IPS-18a (cell line): Measurements from ENCODE around the gene LRP4.

Experiments
- H3K27ac ChIP-seq: one replicate; pipeline ENCODE4 v1.5.1; 2013; ENCODE audit warnings: low read length
- H3K27me3 ChIP-seq: one replicate; pipeline ENCODE4 v1.6.1; 2013; ENCODE audit warnings: mild to moderate bottlenecking, low read length; ENCODE audit not compliant: control insufficient read depth, insufficient read depth
- H3K36me3 ChIP-seq: one replicate; pipeline ENCODE4 v1.6.1; 2013; ENCODE audit warnings: low read depth, low read length; ENCODE audit not compliant: control insufficient read depth
- H3K4me1 ChIP-seq: one replicate; pipeline ENCODE4 v1.6.1; 2013; ENCODE audit warnings: low read depth, low read length; ENCODE audit not compliant: control insufficient read depth
- H3K4me3 ChIP-seq: one replicate; pipeline ENCODE4 v1.5.1; 2013; ENCODE audit warnings: low read length
- H3K9ac ChIP-seq: one replicate; pipeline ENCODE4 v1.6.1; 2013; ENCODE audit warnings: mild to moderate bottlenecking, low read length, moderate library complexity
- H3K9me3 ChIP-seq: one replicate; pipeline ENCODE4 v1.6.1; 2013; ENCODE audit warnings: low read depth, low read length; ENCODE audit not compliant: control insufficient read depth

Gene LRP4

GRCh38 chr11:46858920-46859546, 59.3 kb downstream of the LRP4 start:
- Histone ChIP-seq H3K4me1 (no peaks in the 10 kb centered on the region), H3K36me3 (peaks cover 38% of the 10 kb centered on the region)

GRCh38 chr11:46857666-46858065, 60.7 kb downstream of the LRP4 start:
- Histone ChIP-seq H3K36me3 (peaks cover 27% of the 10 kb centered on the region), H3K9ac (no peak overlapping the region), H3K4me1 (no peaks in the 10 kb centered on the region), H3K9me3 (no peaks in the 10 kb centered on the region), H3K4me3 (no peak overlapping the region), H3K27me3 (peaks cover 16% of the 10 kb centered on the region), H3K27ac (no peak overlapping the region)

More at GRCh38 chr11:46858920-46859546, 59.3 kb downstream of the LRP4 start:
- H3K27ac ChIP-seq: no peak overlapping the region
- H3K9me3 ChIP-seq: no peaks in the 10 kb centered on the region
- no peak overlapping the region for H3K4me3 ChIP-seq
- H3K9ac ChIP-seq: no peak overlapping the region
- peaks cover 4% of the 10 kb centered on the region for H3K27me3 ChIP-seq

GRCh38 chr11:46856605-46857343, 61.6 kb downstream of the LRP4 start:
- H3K36me3 ChIP-seq: peaks cover 20% of the 10 kb centered on the region
- H3K9ac ChIP-seq: no peak overlapping the region
- peaks cover 25% of the 10 kb centered on the region for H3K27me3 ChIP-seq
- no peak overlapping the region for H3K4me3 ChIP-seq
- H3K4me1 ChIP-seq: no peaks in the 10 kb centered on the region
- no peak overlapping the region for H3K27ac ChIP-seq
- no peaks in the 10 kb centered on the region for H3K9me3 ChIP-seq

- Histone ChIP-seq H3K27me3 (peaks cover 34% of the 10 kb centered on the region), H3K4me1 (peaks cover 6% of the 10 kb centered on the region), H3K36me3 (peaks cover 20% of the 10 kb centered on the region), H3K4me3 (no peak overlapping the region), H3K9me3 (no peaks in the 10 kb centered on the region), H3K9ac (no peak overlapping the region), H3K27ac (no peak overlapping the region)
Measured at GRCh38 chr11:46855863-46856262, 62.5 kb downstream of the LRP4 start.

GRCh38 chr11:46855167-46855566, 63.2 kb downstream of the LRP4 start:
- Histone ChIP-seq H3K27ac (no peak overlapping the region), H3K4me1 (peaks cover 13% of the 10 kb centered on the region), H3K36me3 (peaks cover 14% of the 10 kb centered on the region), H3K4me3 (no peak overlapping the region), H3K9ac (no peak overlapping the region), H3K9me3 (no peaks in the 10 kb centered on the region), H3K27me3 (peaks cover 41% of the 10 kb centered on the region)

GRCh38 chr11:46850829-46851380, 67.4 kb downstream of the LRP4 start:
- Histone ChIP-seq H3K9ac (no peak overlapping the region), H3K27me3 (peaks cover 79% of the 10 kb centered on the region), H3K27ac (no peak overlapping the region), H3K36me3 (no peaks in the 10 kb centered on the region), H3K4me3 (peak overlapping the region; percentile 36), H3K4me1 (peaks cover 19% of the 10 kb centered on the region), H3K9me3 (no peaks in the 10 kb centered on the region)

- H3K27ac ChIP-seq: no peak overlapping the region
- no peak overlapping the region for H3K9ac ChIP-seq
- H3K27me3 ChIP-seq: peaks cover 79% of the 10 kb centered on the region
- H3K36me3 ChIP-seq: no peaks in the 10 kb centered on the region
- H3K9me3 ChIP-seq: no peaks in the 10 kb centered on the region
- H3K4me3 ChIP-seq: no peak overlapping the region
- H3K4me1 ChIP-seq: peaks cover 22% of the 10 kb centered on the region
Measured at GRCh38 chr11:46849631-46850030, 68.7 kb downstream of the LRP4 start.

- Histone ChIP-seq H3K4me1 (peaks cover 22% of the 10 kb centered on the region), H3K36me3 (peaks cover 3% of the 10 kb centered on the region), H3K27me3 (peaks cover 50% of the 10 kb centered on the region), H3K9ac (peak overlapping the region; percentile 77), H3K27ac (no peak overlapping the region), H3K4me3 (peak overlapping the region; percentile 89), H3K9me3 (no peaks in the 10 kb centered on the region)
Measured at GRCh38 chr11:46846510-46846830, 71.9 kb downstream of the LRP4 start.

GRCh38 chr11:46845740-46846509, 72.4 kb downstream of the LRP4 start, which contains the start of gene CKAP5:
Gene CKAP5, minus strand, starts transcription at chr11:46846280. Its CDS starts 25,049 bp downstream, at chr11:46821231.
- H3K4me1 ChIP-seq: peaks cover 16% of the 10 kb centered on the region
- no peak within 1 kb of the TSS for H3K27ac ChIP-seq
- peak within 1 kb of the TSS; percentile 89 for H3K4me3 ChIP-seq
- H3K27me3 ChIP-seq: peaks cover 45% of the 10 kb centered on the region
- H3K9me3 ChIP-seq: no peaks in the 10 kb centered on the region
- H3K36me3 ChIP-seq: peaks cover 3% of the 10 kb centered on the region
- H3K9ac ChIP-seq: peak within 1 kb of the TSS; percentile 77

GRCh38 chr11:46845440-46845739, 73.0 kb downstream of the LRP4 start:
- Histone ChIP-seq H3K27ac (no peak overlapping the region), H3K9ac (peak overlapping the region; percentile 77)

GRCh38 chr11:46840116-46840515, 78.2 kb downstream of the LRP4 start:
- no peaks in the 10 kb centered on the region for H3K9me3 ChIP-seq
- peaks cover 14% of the 10 kb centered on the region for H3K4me1 ChIP-seq
- H3K27ac ChIP-seq: no peak overlapping the region
- H3K9ac ChIP-seq: no peak overlapping the region
- no peaks in the 10 kb centered on the region for H3K27me3 ChIP-seq
- peaks cover 3% of the 10 kb centered on the region for H3K36me3 ChIP-seq
- no peak overlapping the region for H3K4me3 ChIP-seq

More at GRCh38 chr11:46845440-46845739, 73.0 kb downstream of the LRP4 start:
- peaks cover 40% of the 10 kb centered on the region for H3K27me3 ChIP-seq
- H3K4me3 ChIP-seq: peak overlapping the region; percentile 89
- peaks cover 11% of the 10 kb centered on the region for H3K4me1 ChIP-seq
- H3K9me3 ChIP-seq: no peaks in the 10 kb centered on the region
- H3K36me3 ChIP-seq: peaks cover 3% of the 10 kb centered on the region
